ENCODE data around the gene MRM2.

MRM2 gene

GRCh38 chr7:2232766-2233520, 9.1 kb downstream of the MRM2 start, which contains the start of gene MAD1L1 (continued):
- no peak for TF ChIP-seq OVOL3 (tag by site-specific recombination; IDR thresholded peaks at IDR 0.05)
- TF ChIP-seq ZFP41 (tag by site-specific recombination; IDR thresholded peaks at IDR 0.05; ENCODE audit: borderline replicate concordance) = no peak
- no peak for TF ChIP-seq WT1 (tag by site-specific recombination; IDR thresholded peaks at IDR 0.05)
- no peak for TF ChIP-seq ZBTB21 (tag by site-specific recombination; IDR thresholded peaks at IDR 0.05)
- no peak for TF ChIP-seq ZNF510 (tag by site-specific recombination; IDR thresholded peaks at IDR 0.05; ENCODE audit: insufficient replicate concordance)
- no peak for TF ChIP-seq ZNF416 (tag by site-specific recombination; IDR thresholded peaks at IDR 0.05)
- peak; percentile 81 for TF ChIP-seq ZBTB11 (tag by site-specific recombination; conservative IDR thresholded peaks at IDR 0.05; ENCODE audit: low read depth)
- no peak for TF ChIP-seq ZNF335 (tag by site-specific recombination; conservative IDR thresholded peaks at IDR 0.05)
- no peak for TF ChIP-seq FEZF1 (tag by site-specific recombination; IDR thresholded peaks at IDR 0.05)
- TF ChIP-seq, protein P1, sequence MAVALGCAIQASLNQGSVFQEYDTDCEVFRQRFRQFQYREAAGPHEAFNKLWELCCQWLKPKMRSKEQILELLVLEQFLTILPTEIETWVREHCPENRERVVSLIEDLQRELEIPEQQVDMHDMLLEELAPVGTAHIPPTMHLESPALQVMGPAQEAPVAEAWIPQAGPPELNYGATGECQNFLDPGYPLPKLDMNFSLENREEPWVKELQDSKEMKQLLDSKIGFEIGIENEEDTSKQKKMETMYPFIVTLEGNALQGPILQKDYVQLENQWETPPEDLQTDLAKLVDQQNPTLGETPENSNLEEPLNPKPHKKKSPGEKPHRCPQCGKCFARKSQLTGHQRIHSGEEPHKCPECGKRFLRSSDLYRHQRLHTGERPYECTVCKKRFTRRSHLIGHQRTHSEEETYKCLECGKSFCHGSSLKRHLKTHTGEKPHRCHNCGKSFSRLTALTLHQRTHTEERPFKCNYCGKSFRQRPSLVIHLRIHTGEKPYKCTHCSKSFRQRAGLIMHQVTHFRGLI (tag by site-specific recombination; IDR thresholded peaks at IDR 0.05) = no peak
- TF ChIP-seq ZNF138 (tag by site-specific recombination; IDR thresholded peaks at IDR 0.05; ENCODE audit: borderline replicate concordance) = no peak
- no peak for TF ChIP-seq ZNF37A (tag by site-specific recombination; IDR thresholded peaks at IDR 0.05)
- no peak for TF ChIP-seq ZNF211 (tag by site-specific recombination; IDR thresholded peaks at IDR 0.05; ENCODE audit: low read depth)
- TF ChIP-seq ZNF521 (tag by site-specific recombination; IDR thresholded peaks at IDR 0.05) = no peak
- TF ChIP-seq ZNF768 (tag by site-specific recombination; IDR thresholded peaks at IDR 0.05) = no peak
- TF ChIP-seq, protein P2, sequence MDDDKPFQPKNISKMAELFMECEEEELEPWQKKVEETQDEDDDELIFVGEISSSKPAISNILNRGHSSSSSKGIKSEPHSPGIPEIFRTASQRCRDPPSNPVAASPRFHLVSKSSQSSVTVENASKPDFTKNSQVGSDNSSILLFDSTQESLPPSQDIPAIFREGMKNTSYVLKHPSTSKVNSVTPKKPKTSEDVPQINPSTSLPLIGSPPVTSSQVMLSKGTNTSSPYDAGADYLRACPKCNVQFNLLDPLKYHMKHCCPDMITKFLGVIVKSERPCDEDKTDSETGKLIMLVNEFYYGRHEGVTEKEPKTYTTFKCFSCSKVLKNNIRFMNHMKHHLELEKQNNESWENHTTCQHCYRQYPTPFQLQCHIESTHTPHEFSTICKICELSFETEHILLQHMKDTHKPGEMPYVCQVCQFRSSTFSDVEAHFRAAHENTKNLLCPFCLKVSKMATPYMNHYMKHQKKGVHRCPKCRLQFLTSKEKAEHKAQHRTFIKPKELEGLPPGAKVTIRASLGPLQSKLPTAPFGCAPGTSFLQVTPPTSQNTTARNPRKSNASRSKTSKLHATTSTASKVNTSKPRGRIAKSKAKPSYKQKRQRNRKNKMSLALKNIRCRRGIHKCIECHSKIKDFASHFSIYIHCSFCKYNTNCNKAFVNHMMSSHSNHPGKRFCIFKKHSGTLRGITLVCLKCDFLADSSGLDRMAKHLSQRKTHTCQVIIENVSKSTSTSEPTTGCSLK (tag by site-specific recombination; IDR thresholded peaks at IDR 0.05) = no peak
- TF ChIP-seq ZNF121 (tag by site-specific recombination; IDR thresholded peaks at IDR 0.05) = no peak
- TF ChIP-seq ZNF837 (tag by site-specific recombination; IDR thresholded peaks at IDR 0.05) = no peak
- TF ChIP-seq ZNF324 (tag by site-specific recombination; IDR thresholded peaks at IDR 0.05) = peak; percentile 78; the same call in 1 of the 2 replicates
- no peak for TF ChIP-seq ZBTB10 (tag by site-specific recombination; IDR thresholded peaks at IDR 0.05)
- no peak for TF ChIP-seq ZNF23 (tag by site-specific recombination; IDR thresholded peaks at IDR 0.05; ENCODE audit: borderline replicate concordance)
- no peak for TF ChIP-seq ZNF169 (tag by site-specific recombination; IDR thresholded peaks at IDR 0.05)
- TF ChIP-seq ZNF549 (tag by site-specific recombination; IDR thresholded peaks at IDR 0.05) = no peak
- TF ChIP-seq MZF1 (tag by site-specific recombination; IDR thresholded peaks at IDR 0.05; ENCODE audit: borderline replicate concordance) = no peak
- TF ChIP-seq ATF2 (tag by site-specific recombination; IDR thresholded peaks at IDR 0.05; ENCODE audit: low read depth) = no peak
- TF ChIP-seq ZNF223 (tag by site-specific recombination; IDR thresholded peaks at IDR 0.05) = no peak
- no peak for TF ChIP-seq HOXC10 (CRISPR knock-in tag; IDR thresholded peaks at IDR 0.05)
- no peak for TF ChIP-seq ZNF843 (tag by site-specific recombination; IDR thresholded peaks at IDR 0.05)
